ENCODE data around the gene RAMAC.
"Not testable (repeated sequence)": the region's sequence is repeated elsewhere in the genome, so short reads cannot be mapped to it uniquely, and the experiment has no call there.

RAMAC gene

GRCh38 chr15:83012636-83013035 lies 26.6 kb downstream of the RAMAC start:
- TF ChIP-seq CTCF (IDR thresholded peaks at IDR 0.05) = no peak
- Histone ChIP-seq H3K9me3 (no peaks in the 10 kb centered on the region), H3K4me3 (ENCODE audit: low read depth in 1 of 2, low read length in 1 of 2) (no peak overlapping the region), H3K27ac (no peak overlapping the region), H3K36me3 (peaks cover 37% of the 10 kb centered on the region), H3K4me1 (ENCODE audit: control insufficient read depth in 1 of 2, insufficient read depth in 1 of 2, low read depth in 1 of 2, low read length in 1 of 2) (peaks cover 22% of the 10 kb centered on the region in 2 experiments), H3K27me3 (no peaks in the 10 kb centered on the region)

GRCh38 chr15:83014205-83014653 lies 28.2 kb downstream of the RAMAC start:
- Histone ChIP-seq H3K27ac (no peak overlapping the region), H3K4me3 (ENCODE audit: low read depth in 1 of 2, low read length in 1 of 2) (no peak overlapping the region), H3K4me1 (ENCODE audit: control insufficient read depth in 1 of 2, insufficient read depth in 1 of 2, low read depth in 1 of 2, low read length in 1 of 2) (peaks cover 22% of the 10 kb centered on the region in 2 experiments), H3K27me3 (no peaks in the 10 kb centered on the region), H3K36me3 (peaks cover 38% of the 10 kb centered on the region), H3K9me3 (no peaks in the 10 kb centered on the region)
- no peak for TF ChIP-seq CTCF (IDR thresholded peaks at IDR 0.05)

GRCh38 chr15:83015361-83015760 lies 29.4 kb downstream of the RAMAC start:
- Histone ChIP-seq H3K36me3 (peaks cover 40% of the 10 kb centered on the region), H3K4me3 (ENCODE audit: low read depth in 1 of 2, low read length in 1 of 2) (no peak overlapping the region), H3K4me1 (ENCODE audit: control insufficient read depth in 1 of 2, insufficient read depth in 1 of 2, low read depth in 1 of 2, low read length in 1 of 2) (peaks cover 18% of the 10 kb centered on the region in 2 experiments), H3K27ac (no peak overlapping the region), H3K9me3 (no peaks in the 10 kb centered on the region), H3K27me3 (no peaks in the 10 kb centered on the region)
- TF ChIP-seq CTCF (IDR thresholded peaks at IDR 0.05) = no peak

- H3K27me3 ChIP-seq = no peaks in the 10 kb centered on the region
- no peak for TF ChIP-seq CTCF (IDR thresholded peaks at IDR 0.05)
- peaks cover 7 to 9% of the 10 kb centered on the region in 2 experiments for H3K4me1 ChIP-seq (ENCODE audit: control insufficient read depth in 1 of 2, insufficient read depth in 1 of 2, low read depth in 1 of 2, low read length in 1 of 2)
- no peak overlapping the region for H3K4me3 ChIP-seq (ENCODE audit: low read depth in 1 of 2, low read length in 1 of 2)
- H3K27ac ChIP-seq = no peak overlapping the region
- H3K36me3 ChIP-seq = peaks cover 49% of the 10 kb centered on the region
- H3K9me3 ChIP-seq = no peaks in the 10 kb centered on the region
Observed at GRCh38 chr15:83016906-83017305, 30.9 kb downstream of the RAMAC start.

DNA sequence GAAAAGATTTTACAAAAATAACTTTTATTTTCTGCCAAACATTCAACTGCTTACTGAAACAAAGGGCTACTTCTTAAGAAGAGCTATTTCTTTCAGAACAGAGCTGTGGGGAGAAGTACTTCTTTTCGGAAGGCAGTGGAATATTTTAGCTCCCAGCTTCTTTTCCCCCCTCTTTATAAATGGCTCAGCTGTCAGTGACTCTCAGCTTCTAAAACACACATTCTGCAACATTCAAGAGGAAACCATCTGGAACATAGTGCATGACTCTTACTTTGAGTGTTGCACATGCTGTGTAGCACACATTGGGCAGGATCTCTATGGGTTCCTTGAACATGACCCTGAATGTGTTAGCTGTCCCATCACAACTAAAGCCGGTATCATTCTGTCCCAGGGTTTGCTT lies 32.4 kb downstream of the RAMAC start:
- TF ChIP-seq CTCF (IDR thresholded peaks at IDR 0.05) = no peak
- Histone ChIP-seq H3K36me3 (peaks cover 49% of the 10 kb centered on the region), H3K4me1 (ENCODE audit: control insufficient read depth in 1 of 2, insufficient read depth in 1 of 2, low read depth in 1 of 2, low read length in 1 of 2) (no peaks in the 10 kb centered on the region), H3K4me3 (ENCODE audit: low read depth in 1 of 2, low read length in 1 of 2) (no peak overlapping the region), H3K27ac (no peak overlapping the region), H3K27me3 (no peaks in the 10 kb centered on the region), H3K9me3 (no peaks in the 10 kb centered on the region)

DNA sequence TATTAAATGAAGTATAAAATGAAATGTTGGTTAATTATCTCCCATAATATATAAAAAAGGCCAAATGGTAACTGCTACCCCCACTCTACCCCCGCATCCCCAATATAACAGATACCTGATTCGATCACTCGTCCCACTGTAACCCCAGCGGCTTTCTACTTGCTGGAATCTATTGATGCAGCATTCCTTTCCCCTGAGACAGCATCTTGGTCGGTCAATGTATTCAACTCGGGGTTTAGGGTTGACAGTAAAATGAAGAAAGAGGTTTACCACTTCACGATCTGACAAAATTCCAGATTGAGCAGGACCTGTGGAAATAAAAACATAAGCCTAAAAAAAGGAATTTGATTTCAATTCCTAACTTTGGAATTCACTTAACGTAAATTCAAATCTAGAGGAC lies 44.0 kb downstream of the RAMAC start:
- Histone ChIP-seq H3K27me3 (no peaks in the 10 kb centered on the region), H3K4me3 (ENCODE audit: low read depth in 1 of 2, low read length in 1 of 2) (no peak overlapping the region), H3K36me3 (peaks cover 47% of the 10 kb centered on the region), H3K27ac (no peak overlapping the region), H3K4me1 (ENCODE audit: control insufficient read depth in 1 of 2, insufficient read depth in 1 of 2, low read depth in 1 of 2, low read length in 1 of 2) (no peaks in the 10 kb centered on the region), H3K9me3 (no peaks in the 10 kb centered on the region)
- no peak for TF ChIP-seq CTCF (IDR thresholded peaks at IDR 0.05)

GRCh38 chr15:83031234-83031633 lies 45.2 kb downstream of the RAMAC start:
- H3K4me1 ChIP-seq (ENCODE audit: control insufficient read depth in 1 of 2, insufficient read depth in 1 of 2, low read depth in 1 of 2, low read length in 1 of 2); H3K27ac ChIP-seq; H3K4me3 ChIP-seq (ENCODE audit: low read depth in 1 of 2, low read length in 1 of 2); H3K9me3 ChIP-seq; H3K27me3 ChIP-seq: not testable (repeated sequence)
- H3K36me3 ChIP-seq = peaks cover 44% of the 10 kb centered on the region
